ENCODE measurements around the gene ALB. TPM values are rescaled to one million over a fixed set of nuclear protein-coding genes. Genes with fewer than 3 reads are reported as not detected.
A peak's percentile ranks its signal among the peaks of the same experiment; 100 is the strongest.

ALB gene
- total RNA-seq, 2 experiments from 2014 or later: not detected

DNA sequence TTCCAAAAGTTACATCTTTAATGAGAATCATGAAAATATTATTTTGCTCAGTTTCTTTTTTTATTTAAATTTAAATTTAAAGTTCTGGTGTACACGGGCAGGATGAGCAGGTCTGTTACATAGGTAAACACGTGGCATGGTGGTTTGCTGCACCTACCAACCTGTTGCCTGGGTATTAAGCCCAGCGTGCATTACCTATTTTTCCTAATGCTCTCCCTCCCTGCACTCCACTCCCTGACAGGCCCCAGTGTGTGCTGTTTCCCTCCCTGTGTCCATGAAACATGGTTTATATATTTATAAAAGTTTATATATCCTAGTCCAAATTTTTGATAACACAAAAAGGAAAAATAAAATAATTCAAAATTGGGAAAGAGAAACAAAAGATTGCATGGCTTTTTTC lies 35.9 kb downstream of the ALB start:
- ChIA-PET POLR2A (no interaction called here), CTCF (no interaction called here)
- no peak for DNase-seq
- Mint-ChIP-seq H3K4me1 (no peaks in the 10 kb centered on the region), H3K27ac (no peak overlapping the region), H3K9me3 (no peaks in the 10 kb centered on the region), H3K36me3 (ENCODE audit: low read depth) (no peaks in the 10 kb centered on the region), H3K4me3 (no peak overlapping the region), H3K27me3 (peaks cover 11% of the 10 kb centered on the region)

DNA sequence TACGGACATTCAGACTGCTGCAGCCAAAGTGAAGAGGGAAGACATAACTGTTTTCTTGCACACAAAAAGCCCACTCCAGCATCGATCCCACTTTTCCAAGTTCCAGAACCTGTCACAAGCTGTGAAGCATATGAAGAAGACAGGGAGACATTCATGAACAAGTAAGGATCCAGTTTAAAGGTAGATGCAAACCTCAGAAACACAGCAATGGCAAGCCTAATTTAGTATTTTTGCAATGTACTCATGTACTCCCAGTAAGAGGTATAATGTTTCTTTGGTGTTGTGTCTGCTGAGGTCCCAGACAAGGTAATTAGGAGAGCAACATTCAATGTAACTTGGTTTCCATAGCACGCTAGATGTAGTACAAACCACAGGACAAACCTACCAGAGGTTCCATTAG lies 36.6 kb downstream of the ALB start:
- ChIA-PET POLR2A (no interaction called here), CTCF (no interaction called here)
- Mint-ChIP-seq H3K4me3 (no peak overlapping the region), H3K27me3 (peaks cover 11% of the 10 kb centered on the region), H3K27ac (no peak overlapping the region), H3K4me1 (no peaks in the 10 kb centered on the region), H3K9me3 (no peaks in the 10 kb centered on the region), H3K36me3 (ENCODE audit: low read depth) (no peaks in the 10 kb centered on the region)
- DNase-seq: no peak

DNA sequence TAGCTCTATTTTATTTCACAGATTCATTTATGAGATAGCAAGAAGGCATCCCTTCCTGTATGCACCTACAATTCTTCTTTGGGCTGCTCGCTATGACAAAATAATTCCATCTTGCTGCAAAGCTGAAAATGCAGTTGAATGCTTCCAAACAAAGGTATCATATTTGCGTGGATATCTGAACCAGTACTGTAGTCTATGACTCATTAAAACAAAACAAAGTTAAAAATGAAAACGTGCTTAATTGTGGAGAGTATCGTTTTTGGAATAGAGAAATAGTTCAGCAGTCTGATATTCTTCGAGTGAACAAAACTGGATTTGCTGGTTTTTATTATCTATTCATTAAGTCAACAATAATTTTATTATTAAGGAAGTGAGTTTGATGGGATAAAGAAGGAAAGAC lies 38.2 kb downstream of the ALB start:
- CTCF ChIA-PET: no interaction called here
- no peak overlapping the region for H3K27ac Mint-ChIP-seq
- POLR2A ChIA-PET: no interaction called here
- H3K9me3 Mint-ChIP-seq: no peaks in the 10 kb centered on the region
- H3K4me3 Mint-ChIP-seq: no peak overlapping the region
- H3K27me3 Mint-ChIP-seq: peaks cover 7% of the 10 kb centered on the region
- no peak for DNase-seq
- no peaks in the 10 kb centered on the region for H3K4me1 Mint-ChIP-seq
- H3K36me3 Mint-ChIP-seq (ENCODE audit: low read depth): no peaks in the 10 kb centered on the region

DNA sequence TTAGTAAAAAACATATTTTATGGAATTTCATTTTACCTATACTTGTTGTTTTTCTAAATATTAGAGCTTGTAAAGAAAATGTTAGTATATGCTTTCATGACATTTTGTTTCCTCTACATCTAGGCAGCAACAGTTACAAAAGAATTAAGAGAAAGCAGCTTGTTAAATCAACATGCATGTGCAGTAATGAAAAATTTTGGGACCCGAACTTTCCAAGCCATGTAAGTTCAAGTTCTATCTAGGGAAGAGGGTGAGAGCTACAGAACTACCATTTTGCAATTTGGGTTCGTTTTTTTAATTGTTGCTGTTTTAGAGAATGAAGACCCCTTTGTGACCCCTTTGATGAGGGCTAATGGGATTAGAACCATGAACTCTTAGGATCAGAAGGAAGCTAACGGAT lies 39.1 kb downstream of the ALB start:
- Mint-ChIP-seq H3K27ac (no peak overlapping the region), H3K4me3 (no peak overlapping the region), H3K36me3 (ENCODE audit: low read depth) (no peaks in the 10 kb centered on the region), H3K27me3 (peaks cover 7% of the 10 kb centered on the region), H3K9me3 (no peaks in the 10 kb centered on the region), H3K4me1 (no peaks in the 10 kb centered on the region)
- CTCF ChIA-PET: no interaction called here
- DNase-seq: no peak
- POLR2A ChIA-PET: no interaction called here

DNA sequence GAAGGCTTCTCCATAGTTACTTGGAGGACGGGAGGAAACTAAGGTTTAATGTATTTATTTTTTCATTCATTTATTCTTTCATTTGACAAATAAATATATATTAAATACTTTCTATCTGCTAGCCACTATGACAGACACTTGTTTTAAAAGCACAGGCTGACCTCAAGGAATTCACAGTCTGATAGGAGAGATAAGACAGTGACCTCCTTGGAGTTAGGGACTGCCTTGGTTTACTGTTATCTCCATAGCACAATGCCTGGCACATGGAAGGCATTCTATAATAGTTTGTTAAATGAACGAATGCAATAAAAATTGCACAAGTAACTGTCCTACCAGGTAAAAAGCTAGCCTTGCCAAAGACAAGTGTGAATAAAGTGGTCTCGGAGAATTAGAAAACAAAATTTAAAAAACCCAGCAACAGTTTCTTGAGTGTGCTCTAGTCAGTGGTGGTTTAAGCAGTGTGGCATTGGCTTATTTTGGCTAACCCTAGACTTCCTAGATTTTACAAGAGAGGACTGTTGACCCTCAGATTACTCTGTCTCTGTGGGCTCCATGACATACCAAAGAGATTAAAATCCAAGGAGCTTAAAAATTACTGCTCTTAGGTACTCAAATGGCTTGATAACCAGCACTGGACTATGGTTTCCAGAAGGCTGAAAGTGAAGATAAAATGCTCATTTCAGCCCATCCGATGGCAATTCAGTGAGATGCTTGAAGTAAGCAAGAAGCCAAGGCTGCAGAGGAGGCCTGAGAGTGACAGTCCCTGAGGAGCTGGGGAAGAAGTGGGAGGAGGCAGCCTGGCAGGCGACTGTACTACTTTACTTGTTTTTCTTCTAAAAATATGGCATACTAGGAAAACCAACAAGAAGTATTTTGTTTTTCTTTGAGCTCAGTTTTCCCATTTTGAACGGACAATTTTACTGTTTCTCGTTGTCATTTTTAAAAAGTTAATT lies 41.6 kb downstream of the ALB start:
- Mint-ChIP-seq H3K36me3 (ENCODE audit: low read depth) (no peaks in the 10 kb centered on the region), H3K27me3 (peaks cover 11% of the 10 kb centered on the region), H3K9me3 (no peaks in the 10 kb centered on the region), H3K27ac (no peak overlapping the region), H3K4me3 (no peak overlapping the region), H3K4me1 (no peaks in the 10 kb centered on the region)
- ChIA-PET CTCF (interaction anchor here (0.6 to 1.0 kb wide), 2 partner anchors 133 to 743 kb away, joined by 3 read pairs; no protein-coding TSS in a partner anchor), POLR2A (no interaction called here)
- DNase-seq: no peak

DNA sequence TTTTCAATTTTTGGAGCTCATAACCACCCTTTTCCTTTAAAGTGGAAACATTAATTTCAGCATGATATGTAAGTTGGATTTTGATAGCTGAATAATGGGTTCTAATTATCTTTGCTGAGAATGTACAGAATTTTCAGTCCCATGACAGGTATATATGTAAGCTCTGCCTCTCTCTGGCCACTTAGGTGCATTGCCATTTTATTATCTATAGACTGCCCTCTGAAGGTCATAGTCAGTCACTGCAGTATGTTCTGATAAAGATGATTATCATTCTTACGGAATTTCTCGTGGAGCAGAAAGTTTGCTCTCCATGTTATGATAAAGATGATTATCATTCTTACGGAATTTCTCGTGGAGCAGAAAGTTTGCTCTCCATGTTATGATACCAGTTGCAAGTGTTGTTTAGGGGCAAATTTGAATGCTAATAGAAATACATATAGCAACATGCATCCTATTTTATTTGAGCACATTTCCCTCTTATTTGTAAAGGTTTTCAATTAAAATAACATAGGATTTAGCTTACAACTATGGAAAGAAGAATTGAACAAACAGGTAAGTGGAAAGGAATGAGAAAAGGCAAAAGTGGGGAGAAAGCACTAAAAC lies 42.4 kb downstream of the ALB start:
- peak; percentile 30 for DNase-seq
- H3K4me3 Mint-ChIP-seq: no peak overlapping the region
- ChIA-PET POLR2A (no interaction called here), CTCF (interaction anchor here (0.6 to 1.0 kb wide), 2 partner anchors 134 to 743 kb away, joined by 3 read pairs; no protein-coding TSS in a partner anchor)
- no peaks in the 10 kb centered on the region for H3K9me3 Mint-ChIP-seq
- no peaks in the 10 kb centered on the region for H3K4me1 Mint-ChIP-seq
- H3K27ac Mint-ChIP-seq: no peak overlapping the region
- peaks cover 11% of the 10 kb centered on the region for H3K27me3 Mint-ChIP-seq
- H3K36me3 Mint-ChIP-seq (ENCODE audit: low read depth): no peaks in the 10 kb centered on the region

DNA sequence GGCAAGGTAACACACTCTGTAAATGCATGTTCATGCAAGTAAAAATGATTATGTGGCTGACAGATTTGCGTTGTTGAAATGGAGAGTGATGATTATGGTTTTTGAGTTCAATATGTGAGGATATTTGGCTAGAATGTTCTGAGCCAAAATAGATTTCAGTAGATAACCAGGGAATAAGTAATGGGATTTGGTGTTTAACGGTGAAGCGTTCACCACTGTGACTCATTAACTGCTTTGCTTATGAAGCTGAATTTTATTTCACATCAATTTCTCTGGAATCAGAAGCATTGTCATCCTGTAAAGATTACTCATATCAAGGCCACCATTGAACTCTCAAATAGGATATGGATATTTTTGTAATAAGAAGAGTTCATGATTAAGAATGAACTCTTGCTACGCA lies 43.6 kb downstream of the ALB start:
- CTCF ChIA-PET: no interaction called here
- POLR2A ChIA-PET: no interaction called here
- Mint-ChIP-seq H3K36me3 (ENCODE audit: low read depth) (no peaks in the 10 kb centered on the region), H3K9me3 (no peaks in the 10 kb centered on the region), H3K4me1 (no peaks in the 10 kb centered on the region), H3K27ac (no peak overlapping the region), H3K4me3 (no peak overlapping the region), H3K27me3 (peaks cover 8% of the 10 kb centered on the region)
- no peak for DNase-seq

DNA sequence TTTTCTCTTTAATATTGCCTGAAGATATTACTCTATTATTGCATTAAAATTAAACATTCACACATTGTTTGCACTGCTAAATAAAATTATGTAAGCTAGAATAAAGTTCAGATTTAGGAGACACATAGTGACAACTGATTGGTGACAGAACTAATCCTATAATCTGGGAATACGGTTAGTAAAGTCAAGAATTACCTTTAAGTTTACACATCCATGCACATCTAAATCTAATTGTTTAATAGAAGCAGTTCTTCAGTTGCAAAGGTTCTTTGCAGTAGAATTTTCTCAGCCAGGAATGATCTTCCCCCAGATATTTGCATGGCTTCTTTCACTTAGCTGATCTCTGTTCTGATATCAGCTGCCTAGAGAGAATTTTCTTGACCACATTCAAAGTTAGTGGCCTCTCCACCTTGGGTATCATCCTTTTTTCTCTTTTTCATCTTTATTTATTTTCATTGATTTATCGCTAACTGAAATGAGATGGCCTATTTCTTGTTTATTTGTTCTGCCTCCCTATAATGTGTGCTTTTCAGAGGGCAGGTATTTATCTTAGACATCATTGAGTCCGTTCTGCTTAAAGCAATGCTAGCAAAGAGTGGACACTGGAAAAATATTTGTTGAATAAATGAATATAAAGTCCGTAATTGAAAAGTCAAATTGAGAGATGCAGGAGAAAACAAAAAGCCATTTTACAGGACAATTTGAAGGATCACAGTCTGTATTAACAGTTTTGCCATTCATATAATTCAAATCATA lies 44.5 kb downstream of the ALB start:
- no peaks in the 10 kb centered on the region for H3K4me1 Mint-ChIP-seq
- no peak overlapping the region for H3K27ac Mint-ChIP-seq
- ChIA-PET POLR2A (no interaction called here), CTCF (no interaction called here)
- H3K4me3 Mint-ChIP-seq: no peak overlapping the region
- H3K27me3 Mint-ChIP-seq: peaks cover 8% of the 10 kb centered on the region
- no peaks in the 10 kb centered on the region for H3K36me3 Mint-ChIP-seq (ENCODE audit: low read depth)
- no peaks in the 10 kb centered on the region for H3K9me3 Mint-ChIP-seq
- DNase-seq: no peak

DNA sequence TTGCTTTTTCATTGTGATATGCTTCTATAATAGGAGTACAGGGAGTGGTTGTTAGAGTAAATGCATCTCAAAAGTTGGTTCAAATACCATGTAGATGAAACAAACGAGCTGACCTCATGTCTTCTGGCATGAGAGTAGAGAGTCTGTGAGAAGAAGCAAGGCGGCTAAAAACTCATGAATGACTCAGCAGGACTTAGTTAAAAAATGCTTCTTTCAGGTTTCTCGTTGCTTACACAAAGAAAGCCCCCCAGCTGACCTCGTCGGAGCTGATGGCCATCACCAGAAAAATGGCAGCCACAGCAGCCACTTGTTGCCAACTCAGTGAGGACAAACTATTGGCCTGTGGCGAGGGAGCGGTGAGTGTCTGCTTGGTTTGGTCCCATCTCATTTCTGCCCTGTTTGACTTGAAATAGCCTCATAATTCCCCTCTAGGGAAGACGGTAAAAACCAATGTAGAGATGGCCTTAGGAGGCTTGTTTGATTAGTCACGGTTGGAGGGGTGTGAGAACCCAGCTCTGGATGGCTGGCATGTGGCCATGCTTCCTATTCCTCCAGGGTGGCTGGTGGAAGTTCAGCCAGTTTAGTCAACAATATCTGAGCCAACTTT lies 46.4 kb downstream of the ALB start:
- CTCF ChIA-PET: interaction anchor here (1.1 kb wide), 1 partner anchor 9 kb away, joined by 3 read pairs; no protein-coding TSS in a partner anchor
- Mint-ChIP-seq H3K27me3 (peaks cover 8% of the 10 kb centered on the region), H3K36me3 (ENCODE audit: low read depth) (no peaks in the 10 kb centered on the region), H3K9me3 (no peaks in the 10 kb centered on the region), H3K4me1 (no peaks in the 10 kb centered on the region), H3K4me3 (no peak overlapping the region), H3K27ac (no peak overlapping the region)
- DNase-seq: no peak
- POLR2A ChIA-PET: no interaction called here

DNA sequence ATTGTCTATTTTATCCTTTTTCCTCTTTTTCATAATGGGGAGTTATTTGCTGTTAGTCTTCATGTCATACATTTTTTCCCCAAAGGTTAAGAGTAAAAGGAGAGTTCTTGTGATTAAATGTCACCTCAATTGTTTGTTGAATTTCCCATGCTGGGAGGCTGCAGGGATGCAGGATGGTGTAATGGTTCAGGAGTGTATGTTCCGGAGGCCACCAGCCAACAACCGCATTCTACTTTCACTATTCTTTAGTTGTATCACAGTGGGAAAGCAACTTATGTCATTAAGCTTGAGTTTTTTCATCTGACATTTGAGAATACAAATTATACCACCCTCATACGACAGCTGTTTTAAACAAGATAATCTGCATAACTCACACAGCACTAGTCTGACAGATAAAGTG lies 47.3 kb downstream of the ALB start:
- H3K9me3 Mint-ChIP-seq: no peaks in the 10 kb centered on the region
- no peak for DNase-seq
- no peaks in the 10 kb centered on the region for H3K4me1 Mint-ChIP-seq
- POLR2A ChIA-PET: no interaction called here
- peaks cover 8% of the 10 kb centered on the region for H3K27me3 Mint-ChIP-seq
- H3K4me3 Mint-ChIP-seq: no peak overlapping the region
- no peaks in the 10 kb centered on the region for H3K36me3 Mint-ChIP-seq (ENCODE audit: low read depth)
- CTCF ChIA-PET: no interaction called here
- H3K27ac Mint-ChIP-seq: no peak overlapping the region

DNA sequence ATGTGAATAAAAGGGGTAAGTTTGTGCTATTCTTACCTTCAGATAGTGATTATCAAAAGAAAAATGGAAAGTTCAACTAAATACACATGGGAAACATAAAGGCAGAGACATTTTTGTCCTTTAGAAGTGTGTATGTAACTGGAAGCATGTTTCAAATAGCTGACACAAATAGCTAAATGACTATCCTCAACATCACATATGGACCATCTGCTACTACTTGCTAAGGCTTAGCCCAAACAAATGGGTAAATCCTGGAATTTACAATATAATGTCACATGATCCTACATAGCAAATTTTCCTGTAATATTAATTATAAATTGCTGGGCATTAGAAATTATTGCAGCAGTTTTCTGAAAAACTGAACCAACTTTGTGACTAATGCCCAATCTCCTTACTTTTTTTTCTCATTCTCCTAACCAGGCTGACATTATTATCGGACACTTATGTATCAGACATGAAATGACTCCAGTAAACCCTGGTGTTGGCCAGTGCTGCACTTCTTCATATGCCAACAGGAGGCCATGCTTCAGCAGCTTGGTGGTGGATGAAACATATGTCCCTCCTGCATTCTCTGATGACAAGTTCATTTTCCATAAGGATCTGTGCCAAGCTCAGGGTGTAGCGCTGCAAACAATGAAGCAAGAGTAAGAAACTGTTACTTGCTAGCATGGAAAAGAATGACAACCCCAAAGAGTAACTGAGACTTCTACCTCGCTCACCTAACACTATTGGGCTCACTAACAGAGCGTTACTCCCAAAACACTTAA lies 48.1 kb downstream of the ALB start:
- CTCF ChIA-PET: interaction anchor here (0.6 kb wide), 1 partner anchor 26 kb away, joined by 5 read pairs; no protein-coding TSS in a partner anchor
- no peaks in the 10 kb centered on the region for H3K36me3 Mint-ChIP-seq (ENCODE audit: low read depth)
- H3K27ac Mint-ChIP-seq: no peak overlapping the region
- POLR2A ChIA-PET: no interaction called here
- no peak for DNase-seq
- H3K4me3 Mint-ChIP-seq: no peak overlapping the region
- no peaks in the 10 kb centered on the region for H3K4me1 Mint-ChIP-seq
- no peaks in the 10 kb centered on the region for H3K9me3 Mint-ChIP-seq
- peaks cover 8% of the 10 kb centered on the region for H3K27me3 Mint-ChIP-seq

DNA sequence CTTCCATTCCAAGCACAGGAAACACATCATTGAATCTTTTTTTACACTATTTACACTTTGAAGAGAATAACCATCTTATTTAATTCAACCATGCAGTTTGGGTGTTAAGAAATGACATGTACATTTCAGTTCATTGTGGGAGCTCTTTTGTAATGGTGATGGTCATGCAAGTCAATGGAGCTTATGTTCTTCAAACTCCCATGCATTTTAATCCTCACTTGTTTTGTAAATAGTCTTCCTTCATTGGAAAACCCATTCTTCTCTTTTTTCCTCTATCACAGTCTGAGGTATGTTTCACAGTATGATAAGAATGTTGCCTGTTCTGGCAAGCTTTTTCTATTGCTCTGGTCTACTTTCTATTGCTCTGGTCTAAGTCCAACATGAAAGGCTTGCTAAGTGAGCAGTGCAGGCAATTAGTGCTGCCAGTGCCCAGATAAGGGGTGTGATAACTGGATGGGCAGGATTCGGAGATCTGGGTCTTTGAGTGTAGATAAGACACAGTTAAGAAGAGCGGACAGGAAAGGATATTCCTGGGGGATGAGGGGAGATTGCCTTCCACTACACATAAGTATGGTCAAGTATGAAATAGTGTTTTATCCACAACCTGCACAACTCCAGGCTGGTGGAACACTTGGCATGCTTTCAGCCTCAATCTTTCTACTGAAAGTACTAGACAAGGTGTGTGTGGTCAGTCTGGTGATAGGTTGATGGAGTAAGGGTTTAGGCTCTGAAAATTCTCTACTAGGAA lies 49.0 kb downstream of the ALB start:
- peaks cover 5% of the 10 kb centered on the region for H3K27me3 Mint-ChIP-seq
- POLR2A ChIA-PET: no interaction called here
- CTCF ChIA-PET: no interaction called here

More for the DNA sequence above, 49.0 kb downstream of the ALB start:
- H3K4me3 Mint-ChIP-seq: no peak overlapping the region
- no peaks in the 10 kb centered on the region for H3K4me1 Mint-ChIP-seq
- no peak overlapping the region for H3K27ac Mint-ChIP-seq
- DNase-seq: no peak
- no peaks in the 10 kb centered on the region for H3K36me3 Mint-ChIP-seq (ENCODE audit: low read depth)
- no peaks in the 10 kb centered on the region for H3K9me3 Mint-ChIP-seq

All from activated CD4-positive, alpha-beta T cell treated with anti-CD3 and anti-CD28 coated beads, Interleukin-2, amount 10 ng/mL, durations not matched to agents 7 days and 5 days (primary cell).